HepG2 (cell line): ENCODE measurements around the gene STARD6. TPM values are rescaled to one million over a fixed set of nuclear protein-coding genes. Genes with fewer than 3 reads are reported as not detected.

Experiments
- ATAC-seq: fragments of 200-7000 bp; cut with Tn5 transposase; 3 replicates; pipeline ENCODE4 v1.9.1; 2020; ENCODE audit warnings: mild to moderate bottlenecking, moderate library complexity
- Bru-seq: library from RNA; stranded (reverse); fragments of 400-500 nt; gene quantifications from one replicate; lab custom pipeline; 2021; lab: Mats Ljungman, UMichigan
- BruChase-seq, 2 experiments: library from RNA; stranded (reverse); fragments of 400-500 nt; gene quantifications; one replicate each; lab custom pipeline; 2021; lab: Mats Ljungman, UMichigan
- BruUV-seq: library from RNA; stranded (reverse); fragments of 400-500 nt; replicated peaks from 2 replicates; lab custom pipeline; 2021; lab: Mats Ljungman, UMichigan
- CTCF ChIA-PET: fragments of 300-600 bp; formaldehyde crosslinking; extraction: SDS; loops from one replicate; lab custom pipeline; 2021; ENCODE audit warnings: low total read pairs, inconsistent platforms, low intra/inter-chr PET ratio; lab: Yijun Ruan, JAX
- POLR2A ChIA-PET: fragments of 350-600 bp; sonication (Branson Sonifier 250); formaldehyde crosslinking; loops from one replicate; lab custom pipeline; 2020; ENCODE audit warnings: antibody characterized with exemption, inconsistent platforms; lab: Yijun Ruan, JAX
- DNase-seq: peaks from one replicate; pipeline ENCODE4 v3.0.0-alpha.2; 2015; ENCODE audit warnings: low spot score
- FAIRE-seq: peaks from 3 replicates; lab custom pipeline; 2011; peaks lifted over from hg19 to GRCh38; lab: Jason Lieb, UNC
- H2AFZ ChIP-seq: one replicate; pipeline ENCODE4 v1.6.1; 2011; ENCODE audit warnings: low read length, inconsistent platforms
- H3K27ac ChIP-seq: fragments of 300-600 bp; 3 replicates; pipeline ENCODE4 v1.8.0; 2011; ENCODE audit warnings: mixed run types, mild to moderate bottlenecking, mixed read lengths, low read length, inconsistent platforms; ENCODE audit not compliant: insufficient read depth; ENCODE audit errors: extremely low read length
- H3K27me3 ChIP-seq, 2 experiments: fragments of 200-600 bp in 1 of 2; 2 replicates in 1 of 2; 3 replicates in 1 of 2; pipeline versions ENCODE4 v1.6.0 to v1.8.0; 2011; ENCODE audit warnings: low read length in 2 of 2, mild to moderate bottlenecking in 2 of 2, moderate library complexity in 2 of 2, inconsistent platforms in 1 of 2; ENCODE audit not compliant: insufficient read depth in 2 of 2, control insufficient read depth in 1 of 2
- H3K36me3 ChIP-seq, 2 experiments: fragments of 200-600 bp in 1 of 2; replicated peaks in 1 of 2; 2 replicates in 1 of 2; 3 replicates in 1 of 2; pipeline versions ENCODE4 v1.5.1 to v1.8.0; 2011; ENCODE audit warnings: low read length in 2 of 2, inconsistent platforms in 1 of 2; ENCODE audit not compliant: insufficient read depth in 2 of 2, control insufficient read depth in 1 of 2
- H3K4me1 ChIP-seq: 2 replicates; pipeline ENCODE4 v1.5.1; 2012; ENCODE audit warnings: low read length, inconsistent platforms; ENCODE audit not compliant: insufficient read depth
- H3K4me2 ChIP-seq: 2 replicates; pipeline ENCODE4 v1.6.0; 2011; ENCODE audit warnings: low read depth, low read length, inconsistent platforms
- H3K4me3 ChIP-seq, 3 experiments: fragments of 200-600 bp in 1 of 3; sonication (generic), shearing (Covaris generic) in 1 of 3; replicated peaks in 1 of 3; 2 replicates each; pipeline ENCODE4 v1.5.1; 2011 to 2016; ENCODE audit warnings: low read length in 3 of 3, inconsistent platforms in 2 of 3, low read depth in 2 of 3, mild to moderate bottlenecking in 2 of 3, control low read depth in 1 of 3, mixed read lengths in 1 of 3; ENCODE audit not compliant: insufficient read depth in 1 of 3
- H3K79me2 ChIP-seq: one replicate; pipeline ENCODE4 v1.6.1; 2011; ENCODE audit warnings: low read length, inconsistent platforms; ENCODE audit not compliant: insufficient read depth
- H3K9ac ChIP-seq: 2 replicates; pipeline ENCODE4 v1.6.0; 2011; ENCODE audit warnings: mild to moderate bottlenecking, low read depth, low read length, inconsistent platforms; ENCODE audit not compliant: insufficient read depth
- H3K9me3 ChIP-seq: 2 replicates; pipeline ENCODE4 v1.5.1; 2012; ENCODE audit warnings: mild to moderate bottlenecking, low read length
- H4K20me1 ChIP-seq: 2 replicates; pipeline ENCODE4 v1.6.0; 2011; ENCODE audit warnings: inconsistent platforms, mild to moderate bottlenecking, low read length, moderate library complexity; ENCODE audit not compliant: insufficient read depth
- EED ChIP-seq: sonication (generic); formaldehyde crosslinking; IDR thresholded peaks from 2 replicates; pipeline ENCODE4 v1.5.0; 2020; ENCODE audit warnings: mild to moderate bottlenecking, missing genetic modification reagents
- HOXD1 ChIP-seq: sonication (generic); formaldehyde crosslinking; IDR thresholded peaks from 2 replicates; pipeline ENCODE4 v1.5.0; 2020; ENCODE audit warnings: missing genetic modification reagents
- PHB2 ChIP-seq: fragments of 450-650 bp; IDR thresholded peaks from 2 replicates; pipeline ENCODE4 v1.6.1; 2018; ENCODE audit not compliant: partially characterized antibody
- RFX1 ChIP-seq: fragments of 450-650 bp; IDR thresholded peaks from 2 replicates; pipeline ENCODE4 v1.6.1; 2017
- RNF2 ChIP-seq: fragments of 450-650 bp; conservative IDR thresholded peaks from 2 replicates; pipeline ENCODE4 v1.6.1; 2016; ENCODE audit warnings: low read depth
- SRSF1 ChIP-seq: fragments of 200-400 bp; formaldehyde crosslinking; optimal IDR thresholded peaks from 2 replicates; pipeline ENCODE3; 2017; ENCODE audit warnings: mild to moderate bottlenecking, low read depth, low read length, moderate library complexity
- SYNCRIP ChIP-seq: fragments of 200-400 bp; formaldehyde crosslinking; IDR thresholded peaks from 2 replicates; pipeline ENCODE4 v1.6.1; 2018; ENCODE audit warnings: mild to moderate bottlenecking, low read depth, low read length; ENCODE audit not compliant: insufficient read depth
- ZSCAN29 ChIP-seq: sonication (generic); formaldehyde crosslinking; conservative IDR thresholded peaks from 2 replicates; pipeline ENCODE4 v1.4.0; 2020; ENCODE audit warnings: mild to moderate bottlenecking, missing genetic modification reagents
- WGBS: methylation state at CpG from one replicate; pipeline ENCODE4 v1.1.6; 2017; ENCODE audit warnings: low lambda C conversion rate; 5-methylcytosine and 5-hydroxymethylcytosine counted together
- in situ Hi-C: cut with HindIII; loops from 2 replicates; pipeline ENCODE4 v1.10.0; 2017; ENCODE audit warnings: low pct_unique_long_range_greater_than_20kb; ENCODE audit not compliant: extremely low pct_ligation_motif_present
- intact Hi-C: fragments of 100-400 bp; cut with micrococcal nuclease; formaldehyde crosslinking; loops from one replicate; pipeline ENCODE4 v1.10.0; 2022; ENCODE audit not compliant: unreplicated experiment
- long read RNA-seq, 2 experiments: library from RNA in 1 of 2; library from polyadenylated mRNA in 1 of 2; stranded (forward) in 1 of 2; unstranded in 1 of 2; transcript quantifications; one replicate each; pipeline ENCODE4 v2.0.0, GENCODE V29; 2019 to 2022
- polyA minus RNA-seq, 3 experiments: library from RNA; depleted of rRNA, polyadenylated mRNA; stranded (reverse); fragments of >200 nt; gene quantifications; 2 replicates each; pipeline ENCODE4 v1.2.3, GENCODE V29; 2011; ENCODE audit warnings: low replicate concordance in 1 of 3
- polyA plus RNA-seq, 8 experiments: library from polyadenylated mRNA; depleted of rRNA in 3 of 8; stranded (reverse) in 7 of 8; unstranded in 1 of 8; fragments of >200 nt; fragmentation: Illumina TruSeq in 4 of 8; extraction: Trizol in 4 of 8; gene quantifications; 2 replicates each; pipeline versions ENCODE4 v1.2.1 to v1.2.3, GENCODE V29; 2011 to 2016; ENCODE audit warnings: low read depth in 4 of 8, missing spikeins in 1 of 8, mixed read lengths in 1 of 8; ENCODE audit not compliant: insufficient read depth in 1 of 8
- total RNA-seq, 5 experiments: library from RNA; depleted of rRNA; stranded (reverse); fragments of >200 nt; fragmentation: Illumina TruSeq; extraction: Trizol; gene quantifications; 2 replicates each; pipeline ENCODE4 v1.2.3, GENCODE V29; 2016; ENCODE audit warnings: low read depth in 1 of 5
- TF ChIP-seq, protein P1 (sequence below): sonication (generic); formaldehyde crosslinking; IDR thresholded peaks from 2 replicates; pipeline ENCODE4 v1.4.0; 2020; ENCODE audit warnings: mild to moderate bottlenecking, missing genetic modification reagents
- TF ChIP-seq, protein P2 (sequence below): sonication (generic); formaldehyde crosslinking; IDR thresholded peaks from 2 replicates; pipeline ENCODE4 v1.9.0; 2021; ENCODE audit warnings: missing genetic modification reagents, mild to moderate bottlenecking, borderline replicate concordance
- TF ChIP-seq, protein P3 (sequence below): sonication (generic); formaldehyde crosslinking; conservative IDR thresholded peaks from 2 replicates; pipeline ENCODE4 v1.8.0; 2022; ENCODE audit warnings: low read depth, missing genetic modification reagents

STARD6 gene, protein sequence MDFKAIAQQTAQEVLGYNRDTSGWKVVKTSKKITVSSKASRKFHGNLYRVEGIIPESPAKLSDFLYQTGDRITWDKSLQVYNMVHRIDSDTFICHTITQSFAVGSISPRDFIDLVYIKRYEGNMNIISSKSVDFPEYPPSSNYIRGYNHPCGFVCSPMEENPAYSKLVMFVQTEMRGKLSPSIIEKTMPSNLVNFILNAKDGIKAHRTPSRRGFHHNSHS
- total RNA-seq (2016; rRNA removed; fragmentation: Illumina TruSeq; extraction: Trizol) = not detected in 2 replicates
- not detected in 2 replicates for total RNA-seq (2016; cell fraction: cytosol; rRNA removed; fragmentation: Illumina TruSeq; extraction: Trizol; ENCODE audit: low read depth)
- total RNA-seq (2016; cell fraction: insoluble cytoplasmic fraction; rRNA removed; fragmentation: Illumina TruSeq; extraction: Trizol) = not detected in 2 replicates
- total RNA-seq (2016; cell fraction: membrane; rRNA removed; fragmentation: Illumina TruSeq; extraction: Trizol) = not detected in 2 replicates
- not detected in 2 replicates for total RNA-seq (2016; cell fraction: nucleus; rRNA removed; fragmentation: Illumina TruSeq; extraction: Trizol)
- not detected in 2 replicates for polyA plus RNA-seq (2011; rRNA removed)
- polyA plus RNA-seq (2011; cell fraction: cytosol; rRNA removed) = not detected in 2 replicates
- polyA plus RNA-seq (2011; cell fraction: nucleus; rRNA removed) = not detected in 2 replicates
- not detected in 2 replicates for polyA plus RNA-seq (2012)
- not detected in 2 replicates for polyA plus RNA-seq (2016; cell fraction: cytosol; fragmentation: Illumina TruSeq; extraction: Trizol; ENCODE audit: low read depth)
- polyA plus RNA-seq (2016; cell fraction: insoluble cytoplasmic fraction; fragmentation: Illumina TruSeq; extraction: Trizol; ENCODE audit: low read depth) = not detected in 2 replicates
- polyA plus RNA-seq (2016; cell fraction: membrane; fragmentation: Illumina TruSeq; extraction: Trizol; ENCODE audit: low read depth) = not detected in 2 replicates
- polyA plus RNA-seq (2016; cell fraction: nucleus; fragmentation: Illumina TruSeq; extraction: Trizol; ENCODE audit: insufficient read depth, low read depth) = not detected in 2 replicates
- not detected in 2 replicates for polyA minus RNA-seq (2011; rRNA and poly(A)+ RNA removed; ENCODE audit: low replicate concordance)
- not detected in 2 replicates for polyA minus RNA-seq (2011; cell fraction: cytosol; rRNA and poly(A)+ RNA removed)
- not detected in 2 replicates for polyA minus RNA-seq (2011; cell fraction: nucleus; rRNA and poly(A)+ RNA removed)
- Bru-seq, nascent RNA = percentile 12 among the genes with signal in this experiment
- BruChase-seq, experiment 1, labeled RNA remaining after a 6-hour chase = percentile 4 among the genes with signal in this experiment
- percentile 6 among the genes with signal in this experiment for BruChase-seq, experiment 2, labeled RNA remaining after a 2-hour chase
- long read RNA-seq, experiment 1 = 0 reads
- long read RNA-seq, experiment 2 = 0 reads

DNA sequence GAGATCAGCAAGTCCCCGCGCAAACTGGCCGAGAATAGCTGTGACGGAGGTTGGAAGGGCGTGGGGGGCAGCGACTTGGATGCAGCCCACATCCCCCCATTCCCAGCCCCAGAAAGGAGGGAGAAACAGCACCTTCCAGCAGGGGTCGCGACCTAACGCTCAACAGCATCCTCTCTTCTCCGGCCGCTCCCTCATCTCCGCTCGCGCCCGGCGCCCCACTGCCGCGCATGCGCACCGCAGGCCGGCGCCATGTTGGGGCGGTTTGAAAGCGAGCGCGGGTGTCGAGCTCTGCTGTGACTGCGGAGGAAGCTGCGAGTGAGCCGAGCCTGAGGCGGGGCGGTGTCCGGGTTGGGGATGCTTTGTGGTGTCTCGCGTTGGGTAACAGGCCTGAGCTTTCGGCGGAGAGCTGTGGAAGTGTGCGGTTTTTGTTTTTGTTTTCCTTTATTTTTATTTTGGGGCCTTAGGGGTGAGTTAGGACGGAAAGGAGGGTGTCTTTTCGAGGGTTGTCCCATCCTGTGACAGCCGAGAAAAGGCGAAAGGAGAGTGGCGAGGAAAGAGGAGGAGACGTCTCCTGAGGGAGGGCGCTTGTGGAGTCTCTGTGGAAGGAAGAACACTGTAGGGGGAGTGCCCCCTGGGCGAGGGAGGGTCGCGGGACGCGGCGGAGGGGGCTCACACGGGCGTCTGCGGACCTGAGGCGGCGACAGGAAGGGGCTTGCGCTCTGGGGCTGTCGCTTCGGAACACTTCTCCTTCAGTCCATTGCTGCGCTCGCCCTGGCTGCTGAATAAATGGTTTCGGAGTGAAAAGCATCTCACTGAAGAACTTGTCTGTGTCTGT lies at the start of gene STARD6, which contains the start of gene C18orf54:
STARD6 (minus strand) TSS at position 199 of the 835 bp plus-strand sequence. CDS start 3,285 bp downstream, outside the sequence.
C18orf54 (plus strand) TSS at position 247 of the 835 bp plus-strand sequence. CDS start 2,667 bp downstream, outside the sequence.
- Histone ChIP-seq H3K9me3 (no peaks in the 10 kb centered on the region), H3K36me3 (no peaks in the 10 kb centered on the region), H3K79me2 (no peaks in the 10 kb centered on the region), H3K4me3 (peak within 1 kb of the TSS; percentile 92 to 99 (median 97)), H4K20me1 (no peaks in the 10 kb centered on the region), H3K4me1 (peaks cover 28% of the 10 kb centered on the region), H2AFZ (peak within 1 kb of the TSS; percentile 97), H3K4me2 (peak within 1 kb of the TSS; percentile 93), H3K27me3 (no peaks in the 10 kb centered on the region; a peak in 2 of 5 replicates), H3K9ac (peak within 1 kb of the TSS; percentile 68), H3K27ac (peak within 1 kb of the TSS; percentile 70)
- FAIRE-seq (peak; percentile 42), DNase-seq (peak; percentile 87), ATAC-seq (peak; percentile 95)
- in situ Hi-C loops = no loop called here
- intact Hi-C loops = loop anchor here (2.0 kb wide), 1 partner anchor 133 kb away; the partner anchor contains the start of gene MBD2
- WGBS = 1% methylated on average over 25 of the region's 62 CpGs
- POLR2A ChIA-PET = interaction anchor here (1.0 kb wide), 2 partner anchors 89 to 104 kb away, joined by 3 to 4 read pairs; partner anchors contain the start of gene POLI
- CTCF ChIA-PET = interaction anchor here (0.7 kb wide), 1 partner anchor 35 kb away, joined by 3 read pairs; no protein-coding TSS in a partner anchor
- BruUV-seq = no TSS peak
- TF ChIP-seq, protein P1, sequence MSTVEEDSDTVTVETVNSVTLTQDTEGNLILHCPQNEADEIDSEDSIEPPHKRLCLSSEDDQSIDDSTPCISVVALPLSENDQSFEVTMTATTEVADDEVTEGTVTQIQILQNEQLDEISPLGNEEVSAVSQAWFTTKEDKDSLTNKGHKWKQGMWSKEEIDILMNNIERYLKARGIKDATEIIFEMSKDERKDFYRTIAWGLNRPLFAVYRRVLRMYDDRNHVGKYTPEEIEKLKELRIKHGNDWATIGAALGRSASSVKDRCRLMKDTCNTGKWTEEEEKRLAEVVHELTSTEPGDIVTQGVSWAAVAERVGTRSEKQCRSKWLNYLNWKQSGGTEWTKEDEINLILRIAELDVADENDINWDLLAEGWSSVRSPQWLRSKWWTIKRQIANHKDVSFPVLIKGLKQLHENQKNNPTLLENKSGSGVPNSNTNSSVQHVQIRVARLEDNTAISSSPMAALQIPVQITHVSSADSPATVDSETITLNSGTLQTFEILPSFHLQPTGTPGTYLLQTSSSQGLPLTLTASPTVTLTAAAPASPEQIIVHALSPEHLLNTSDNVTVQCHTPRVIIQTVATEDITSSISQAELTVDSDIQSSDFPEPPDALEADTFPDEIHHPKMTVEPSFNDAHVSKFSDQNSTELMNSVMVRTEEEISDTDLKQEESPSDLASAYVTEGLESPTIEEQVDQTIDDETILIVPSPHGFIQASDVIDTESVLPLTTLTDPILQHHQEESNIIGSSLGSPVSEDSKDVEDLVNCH (CRISPR knock-in tag) = no peak
- TF ChIP-seq, protein P2, sequence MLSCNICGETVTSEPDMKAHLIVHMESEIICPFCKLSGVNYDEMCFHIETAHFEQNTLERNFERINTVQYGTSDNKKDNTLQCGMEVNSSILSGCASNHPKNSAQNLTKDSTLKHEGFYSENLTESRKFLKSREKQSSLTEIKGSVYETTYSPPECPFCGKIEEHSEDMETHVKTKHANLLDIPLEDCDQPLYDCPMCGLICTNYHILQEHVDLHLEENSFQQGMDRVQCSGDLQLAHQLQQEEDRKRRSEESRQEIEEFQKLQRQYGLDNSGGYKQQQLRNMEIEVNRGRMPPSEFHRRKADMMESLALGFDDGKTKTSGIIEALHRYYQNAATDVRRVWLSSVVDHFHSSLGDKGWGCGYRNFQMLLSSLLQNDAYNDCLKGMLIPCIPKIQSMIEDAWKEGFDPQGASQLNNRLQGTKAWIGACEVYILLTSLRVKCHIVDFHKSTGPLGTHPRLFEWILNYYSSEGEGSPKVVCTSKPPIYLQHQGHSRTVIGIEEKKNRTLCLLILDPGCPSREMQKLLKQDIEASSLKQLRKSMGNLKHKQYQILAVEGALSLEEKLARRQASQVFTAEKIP (CRISPR knock-in tag) = no peak
- TF ChIP-seq HOXD1 (CRISPR knock-in tag) = no peak
- TF ChIP-seq SYNCRIP = no peak
- TF ChIP-seq, protein P3, sequence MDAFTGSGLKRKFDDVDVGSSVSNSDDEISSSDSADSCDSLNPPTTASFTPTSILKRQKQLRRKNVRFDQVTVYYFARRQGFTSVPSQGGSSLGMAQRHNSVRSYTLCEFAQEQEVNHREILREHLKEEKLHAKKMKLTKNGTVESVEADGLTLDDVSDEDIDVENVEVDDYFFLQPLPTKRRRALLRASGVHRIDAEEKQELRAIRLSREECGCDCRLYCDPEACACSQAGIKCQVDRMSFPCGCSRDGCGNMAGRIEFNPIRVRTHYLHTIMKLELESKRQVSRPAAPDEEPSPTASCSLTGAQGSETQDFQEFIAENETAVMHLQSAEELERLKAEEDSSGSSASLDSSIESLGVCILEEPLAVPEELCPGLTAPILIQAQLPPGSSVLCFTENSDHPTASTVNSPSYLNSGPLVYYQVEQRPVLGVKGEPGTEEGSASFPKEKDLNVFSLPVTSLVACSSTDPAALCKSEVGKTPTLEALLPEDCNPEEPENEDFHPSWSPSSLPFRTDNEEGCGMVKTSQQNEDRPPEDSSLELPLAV (CRISPR knock-in tag) = no peak
- no peak for TF ChIP-seq PHB2
- no peak for TF ChIP-seq RNF2
- TF ChIP-seq RFX1 = no peak
- TF ChIP-seq SRSF1 = no peak
- TF ChIP-seq EED (CRISPR knock-in tag) = 0 out of 2 replicates have a peak, but pooled peaks have one; percentile 24
- no peak; the same call in 1 of the 2 replicates for TF ChIP-seq ZSCAN29 (CRISPR knock-in tag)
